HG03565 (cell line): Measurements from ENCODE around the gene DDX1.
"Not testable (repeated sequence)": the region's sequence is repeated elsewhere in the genome, so short reads cannot be mapped to it uniquely, and the experiment has no call there.

Experiments
- ATAC-seq: cut with Tn5 transposase; IDR thresholded peaks from one replicate; pipeline ENCODE4 v1.9.1; 2021; ENCODE audit warnings: mild to moderate bottlenecking, moderate library complexity; ENCODE audit not compliant: unreplicated experiment

DDX1 gene

DNA sequence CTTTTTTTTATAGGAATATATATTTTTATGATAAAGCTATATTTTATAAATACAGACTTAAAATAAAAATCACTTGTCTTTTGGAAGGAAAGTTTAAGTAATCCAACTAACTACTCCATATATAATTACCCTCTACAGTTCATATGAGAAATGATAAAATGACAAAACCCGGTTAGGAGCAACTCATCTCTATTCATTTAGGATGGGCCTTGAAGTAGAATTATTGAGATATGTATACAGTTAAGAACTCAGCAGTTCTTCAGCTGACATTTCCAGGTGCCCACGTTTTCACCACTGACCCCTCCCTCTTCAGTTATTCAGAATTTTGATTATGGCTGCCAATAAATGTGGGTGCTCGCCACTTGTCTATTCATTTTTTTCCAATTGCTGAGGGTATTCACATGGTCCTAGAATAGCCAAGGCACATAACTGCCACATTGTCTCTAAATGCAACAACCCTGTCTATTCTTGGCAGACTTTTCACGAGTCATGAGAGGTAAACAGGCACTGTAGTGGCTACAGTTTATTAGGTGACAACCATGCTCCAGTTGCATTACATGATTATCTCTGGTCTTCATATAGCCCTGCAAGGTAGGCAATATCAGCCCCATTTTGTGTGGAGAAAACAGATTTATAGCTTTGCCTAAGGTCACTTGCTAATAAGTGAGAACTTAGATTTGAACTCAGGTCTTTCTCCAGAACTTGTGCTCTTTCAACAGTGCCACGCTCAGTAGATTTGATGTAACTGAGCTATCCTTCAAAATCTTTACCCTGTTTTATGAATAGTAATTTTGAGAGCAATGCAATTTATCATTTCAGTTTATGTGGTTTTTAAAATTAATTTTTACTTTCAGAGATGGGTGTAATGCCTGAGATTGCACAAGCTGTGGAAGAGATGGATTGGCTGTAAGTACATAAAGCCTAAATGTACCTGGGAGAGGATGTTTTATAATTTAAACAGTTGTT lies 2.9 kb downstream of the DDX1 start:
- ATAC-seq: no peak

DNA sequence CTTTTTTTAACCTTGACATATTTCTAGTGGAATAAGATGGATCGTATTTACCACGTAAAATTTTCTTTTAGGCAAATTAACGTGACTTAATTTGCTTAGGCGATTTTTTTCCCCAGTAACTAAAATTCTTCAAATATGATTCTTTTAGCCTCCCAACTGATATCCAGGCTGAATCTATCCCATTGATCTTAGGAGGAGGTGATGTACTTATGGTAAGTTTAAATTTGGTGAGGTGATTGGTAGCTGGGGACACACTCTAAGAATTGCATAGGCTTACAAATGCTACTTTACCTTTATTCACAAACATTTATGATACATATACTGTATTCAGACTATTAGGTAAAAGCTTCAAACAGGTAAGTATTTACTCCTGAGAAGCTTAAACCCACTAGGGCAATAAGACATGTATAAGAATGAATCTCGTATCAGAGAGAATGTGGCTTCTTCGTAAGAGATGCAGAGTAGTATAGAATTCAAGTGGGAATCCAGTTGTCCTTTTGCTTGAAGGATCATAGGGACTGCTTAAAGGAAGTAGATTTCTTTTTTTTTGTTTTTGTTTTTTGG lies 3.8 kb downstream of the DDX1 start:
- ATAC-seq: no peak

DNA sequence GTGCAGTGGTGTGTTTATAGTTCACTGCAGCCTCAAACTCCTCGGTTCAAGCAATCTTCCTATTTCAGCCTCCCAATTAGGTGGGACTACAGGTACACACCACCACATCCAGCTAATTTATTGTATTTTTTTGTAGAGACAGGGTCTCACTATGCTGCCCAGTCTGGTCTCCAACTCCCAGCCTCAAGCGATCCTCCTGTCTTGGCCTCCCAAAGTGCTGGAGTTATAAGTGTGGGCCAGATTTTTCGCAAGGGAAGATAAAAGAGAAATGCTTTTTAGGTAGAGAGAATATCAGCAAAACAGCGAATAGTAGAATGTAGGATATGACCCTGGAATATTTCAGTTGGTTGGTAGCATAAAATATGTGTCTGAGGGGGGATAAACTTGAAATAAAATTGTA lies 4.3 kb downstream of the DDX1 start:
- ATAC-seq: no peak

DNA sequence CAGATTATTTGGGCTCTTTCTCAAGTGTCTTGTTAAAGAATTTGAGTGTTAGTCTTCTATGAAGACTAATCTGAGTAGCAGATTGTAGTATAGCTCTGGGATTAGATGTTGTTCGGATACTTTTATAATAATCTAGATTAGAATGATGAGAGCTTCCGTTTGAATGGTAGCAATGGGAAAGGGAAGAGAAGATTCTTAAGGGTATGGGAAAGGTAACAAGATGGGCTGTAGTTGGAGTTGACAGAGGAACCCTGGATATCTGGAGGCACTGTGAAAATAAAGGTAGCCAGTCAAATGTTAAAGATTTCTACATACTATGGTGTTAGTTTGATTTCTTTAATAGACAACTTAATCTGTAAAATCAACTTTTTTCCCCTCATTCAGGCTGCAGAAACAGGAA lies 4.7 kb downstream of the DDX1 start:
- ATAC-seq: no peak

DNA sequence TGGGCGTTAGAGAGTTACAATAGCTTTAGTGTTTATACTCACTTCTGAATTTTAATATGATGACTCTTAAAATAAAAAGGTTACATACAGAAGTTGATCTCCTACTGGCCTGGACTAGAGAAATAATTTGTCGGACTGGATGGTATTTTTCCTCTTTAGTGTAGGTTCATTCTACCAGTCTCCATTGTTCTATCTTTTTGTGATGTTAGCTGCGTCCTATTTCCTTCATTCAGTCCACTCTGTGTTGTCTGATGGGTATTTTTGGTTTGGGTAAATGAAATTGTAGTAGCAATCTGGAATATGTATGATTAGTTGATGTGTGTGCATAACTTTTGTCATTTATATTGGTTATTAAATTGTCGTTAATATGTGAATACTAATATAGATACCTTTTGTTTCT lies 5.3 kb downstream of the DDX1 start:
- ATAC-seq: no peak

DNA sequence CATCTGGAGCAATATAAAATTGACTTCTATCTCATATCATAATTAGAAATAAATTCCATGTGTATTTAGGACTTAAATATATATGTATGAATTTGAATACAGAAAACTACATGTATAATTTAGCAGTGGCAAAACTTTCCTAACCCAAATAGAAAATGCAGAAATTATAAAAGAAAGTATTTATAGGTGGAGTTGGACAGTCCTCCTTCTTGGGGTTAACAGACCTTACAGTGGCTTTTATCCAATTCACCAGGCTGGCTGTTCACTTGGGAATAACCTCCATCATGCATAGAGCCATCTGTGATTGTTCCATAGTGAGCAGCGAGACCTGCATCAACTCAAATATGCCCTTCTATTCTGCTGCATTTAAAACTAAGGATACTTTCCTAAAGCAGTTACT lies 8.3 kb downstream of the DDX1 start:
- ATAC-seq: no peak

DNA sequence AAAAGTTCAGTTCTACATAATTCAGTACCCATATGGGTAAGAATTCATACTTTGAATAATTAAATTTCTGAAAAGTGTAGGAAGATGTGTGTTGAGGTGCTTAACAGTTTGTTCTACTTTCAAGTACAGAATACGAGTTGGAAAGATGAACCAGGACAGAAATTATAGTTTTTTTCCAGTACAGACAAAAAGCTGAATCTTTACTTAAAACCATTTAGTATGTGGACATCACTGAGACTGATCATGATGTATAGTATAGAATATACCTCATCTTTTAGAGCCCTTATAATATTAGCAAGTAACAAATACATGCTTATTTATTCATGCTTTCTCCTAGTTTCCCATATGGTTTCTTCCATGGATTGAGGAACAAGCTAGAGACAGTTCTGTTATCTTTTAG lies 10.0 kb downstream of the DDX1 start:
- ATAC-seq: no peak

DNA sequence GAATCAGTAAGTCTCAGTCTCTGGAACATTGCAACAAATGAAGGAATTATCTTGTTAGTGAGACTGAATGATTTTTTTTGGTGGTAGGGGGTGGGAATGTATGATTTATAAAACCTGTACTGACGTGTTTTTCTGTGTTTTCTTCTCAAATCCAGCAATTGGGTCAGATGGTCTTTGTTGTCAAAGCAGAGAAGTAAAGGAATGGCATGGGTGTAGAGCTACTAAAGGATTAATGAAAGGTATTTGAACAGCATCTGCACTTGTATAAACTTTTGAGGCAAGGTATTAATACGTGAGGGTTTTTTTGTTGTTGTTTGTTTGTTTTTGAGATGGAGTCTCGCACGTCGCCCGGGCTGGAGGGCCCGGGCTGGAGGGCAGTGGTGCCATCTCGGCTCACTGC lies 10.7 kb downstream of the DDX1 start:
- no peak for ATAC-seq

DNA sequence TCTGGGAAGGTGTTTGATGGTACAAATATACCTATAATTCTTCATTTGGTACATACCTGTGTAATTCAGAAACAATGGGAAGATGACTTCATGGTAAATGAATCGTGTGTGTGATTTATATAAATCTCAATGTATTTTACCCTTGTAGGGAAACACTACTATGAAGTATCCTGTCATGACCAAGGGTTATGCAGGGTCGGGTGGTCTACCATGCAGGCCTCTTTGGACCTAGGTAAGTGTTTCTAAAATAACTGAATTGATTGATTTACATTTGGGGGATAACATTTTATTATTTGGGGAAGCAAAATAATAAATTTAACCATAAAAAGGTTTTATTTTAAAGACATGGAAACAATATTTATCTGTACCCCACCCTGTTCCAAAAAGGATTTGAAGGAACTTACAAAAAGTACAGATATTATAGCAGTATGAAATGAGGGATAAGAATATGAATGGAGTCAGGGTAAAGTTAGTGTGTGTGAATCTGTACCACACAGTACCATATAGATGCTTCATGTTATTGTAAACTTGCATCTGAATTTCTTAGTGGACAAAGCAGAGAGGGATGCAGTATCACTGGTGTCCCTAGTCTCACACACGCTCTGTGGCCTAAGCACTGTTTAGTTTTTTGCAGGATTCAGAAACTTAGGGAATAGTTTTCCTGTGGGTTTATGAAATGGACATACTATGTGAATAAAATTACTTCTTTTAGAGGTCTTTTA lies 11.5 kb downstream of the DDX1 start:
- ATAC-seq: no peak

DNA sequence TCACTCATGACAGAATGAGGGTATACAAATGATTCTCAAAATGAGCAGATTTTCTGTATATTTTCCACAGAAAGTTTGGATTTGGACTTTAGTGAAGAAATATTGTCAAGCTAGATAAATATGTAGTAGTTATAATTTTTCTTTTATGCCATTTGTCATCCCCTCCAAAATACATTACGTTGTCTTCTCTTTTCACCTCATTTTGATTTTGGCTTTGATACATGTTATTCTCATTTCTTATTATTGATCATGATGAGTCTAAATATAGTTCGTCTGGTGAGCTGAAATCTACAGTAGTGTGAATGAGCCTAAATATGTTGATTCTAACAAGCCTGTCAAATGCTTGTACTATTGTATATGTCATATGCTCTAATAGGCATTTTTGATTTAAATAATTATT lies 12.3 kb downstream of the DDX1 start:
- ATAC-seq: no peak

DNA sequence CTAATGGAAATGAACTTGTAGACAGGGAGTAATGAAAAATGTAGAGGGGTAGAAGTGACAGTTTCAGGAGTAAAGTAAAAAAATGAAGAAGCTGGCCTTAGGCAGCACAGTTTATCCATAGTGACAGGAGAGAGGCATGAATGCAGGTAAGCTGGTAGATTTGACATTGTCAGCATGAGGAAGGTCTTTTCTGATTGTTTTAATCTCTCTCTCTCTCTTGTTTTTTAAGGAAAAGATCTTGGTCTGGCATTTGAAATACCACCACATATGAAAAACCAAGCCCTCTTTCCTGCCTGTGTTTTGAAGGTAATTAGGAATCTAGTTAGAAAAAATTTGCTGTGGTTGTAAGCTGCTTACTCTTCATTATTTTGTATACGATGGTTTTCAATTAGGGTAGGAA lies 14.1 kb downstream of the DDX1 start:
- ATAC-seq: no peak

DNA sequence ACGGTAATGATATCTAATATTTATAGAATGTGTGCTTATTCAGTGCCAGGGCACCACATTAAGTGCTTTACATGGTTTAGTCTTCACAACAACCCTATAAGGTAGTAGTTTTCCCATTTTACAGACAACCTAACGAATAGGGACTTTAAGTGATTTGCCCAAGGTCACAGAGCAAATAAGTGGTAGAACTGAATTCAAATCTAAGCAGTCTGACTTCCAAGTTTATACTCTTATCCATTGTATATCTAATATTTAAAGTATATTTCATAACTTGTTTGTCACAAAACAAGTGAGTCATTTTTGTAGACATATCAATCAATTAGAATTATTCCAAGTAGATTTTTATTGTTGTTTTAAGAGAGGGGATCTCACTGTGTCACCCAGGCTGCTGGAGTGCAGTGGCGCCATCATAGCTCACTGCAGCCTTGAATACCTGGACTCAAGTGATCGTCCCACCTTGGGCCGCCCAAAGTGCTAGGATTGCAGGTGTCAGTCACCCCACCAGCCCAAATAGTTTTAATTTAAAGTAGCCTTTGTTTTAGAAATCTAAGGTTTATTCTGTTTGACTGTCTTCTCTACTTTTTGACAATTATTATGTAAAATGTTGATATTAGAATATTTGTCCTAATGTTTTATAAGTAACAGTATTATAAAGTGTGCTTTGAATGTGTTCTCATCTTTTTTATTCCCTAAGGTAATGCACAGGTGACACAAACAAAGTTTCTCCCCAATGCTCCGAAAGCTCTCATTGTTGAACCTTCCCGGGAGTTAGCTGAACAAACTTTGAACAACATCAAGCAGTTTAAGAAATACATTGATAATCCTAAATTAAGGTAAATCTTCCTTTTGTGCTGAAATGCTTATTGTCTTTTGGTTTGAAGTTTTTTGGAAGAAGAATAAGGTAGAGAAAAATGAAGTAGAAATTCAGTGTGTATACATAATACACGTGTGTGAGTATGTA lies 15.1 kb downstream of the DDX1 start:
- no peak for ATAC-seq

DNA sequence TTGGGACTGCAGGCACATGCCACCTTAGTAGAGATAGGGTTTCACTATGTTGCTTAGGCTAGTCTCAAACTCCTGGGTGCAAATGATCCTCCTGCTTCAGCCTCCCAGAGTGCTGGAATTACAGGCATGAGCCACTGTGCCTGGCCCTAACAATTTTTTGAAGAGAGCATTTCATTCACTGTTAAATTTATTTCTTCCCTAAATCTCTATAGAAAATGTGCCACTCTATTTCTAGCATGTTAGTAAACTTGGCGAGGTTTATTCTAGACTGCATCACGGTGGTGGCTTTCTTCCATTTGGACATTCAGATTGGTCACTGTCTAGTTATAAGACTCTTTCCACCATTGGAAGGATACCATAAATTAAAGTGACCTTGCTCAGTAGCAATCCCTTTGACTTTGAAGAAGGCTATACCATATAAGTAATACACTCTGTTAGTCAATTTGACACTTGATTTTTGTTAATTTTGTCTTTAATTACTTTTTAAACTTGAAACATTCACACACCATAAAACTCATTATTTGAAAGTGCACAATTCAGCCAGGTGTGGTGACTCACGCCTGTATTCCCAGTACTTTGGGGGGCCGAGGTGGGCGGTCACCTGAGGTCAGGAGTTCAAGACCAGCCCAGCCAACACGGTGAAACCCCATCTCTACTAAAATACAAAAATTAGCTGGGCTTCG lies 16.2 kb downstream of the DDX1 start:
- no peak for ATAC-seq

DNA sequence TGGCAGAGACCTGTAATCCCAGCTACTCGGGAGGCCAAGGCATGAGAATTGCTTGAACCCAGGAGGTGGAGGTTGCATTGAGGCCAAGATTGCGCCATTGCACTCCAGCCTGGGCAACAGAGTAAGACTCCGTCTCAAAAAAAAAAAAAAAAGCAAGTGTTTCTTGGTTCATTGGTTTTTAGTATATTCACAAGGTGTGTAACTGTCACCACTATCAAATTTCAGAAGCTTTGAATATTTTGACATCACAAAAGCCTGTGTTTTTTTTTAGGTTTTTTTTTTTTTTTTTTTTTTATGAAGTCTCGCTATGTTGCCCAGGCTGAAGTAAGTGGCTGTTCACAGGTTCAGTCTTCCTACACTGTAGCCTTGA lies 16.7 kb downstream of the DDX1 start:
- no peak for ATAC-seq

DNA sequence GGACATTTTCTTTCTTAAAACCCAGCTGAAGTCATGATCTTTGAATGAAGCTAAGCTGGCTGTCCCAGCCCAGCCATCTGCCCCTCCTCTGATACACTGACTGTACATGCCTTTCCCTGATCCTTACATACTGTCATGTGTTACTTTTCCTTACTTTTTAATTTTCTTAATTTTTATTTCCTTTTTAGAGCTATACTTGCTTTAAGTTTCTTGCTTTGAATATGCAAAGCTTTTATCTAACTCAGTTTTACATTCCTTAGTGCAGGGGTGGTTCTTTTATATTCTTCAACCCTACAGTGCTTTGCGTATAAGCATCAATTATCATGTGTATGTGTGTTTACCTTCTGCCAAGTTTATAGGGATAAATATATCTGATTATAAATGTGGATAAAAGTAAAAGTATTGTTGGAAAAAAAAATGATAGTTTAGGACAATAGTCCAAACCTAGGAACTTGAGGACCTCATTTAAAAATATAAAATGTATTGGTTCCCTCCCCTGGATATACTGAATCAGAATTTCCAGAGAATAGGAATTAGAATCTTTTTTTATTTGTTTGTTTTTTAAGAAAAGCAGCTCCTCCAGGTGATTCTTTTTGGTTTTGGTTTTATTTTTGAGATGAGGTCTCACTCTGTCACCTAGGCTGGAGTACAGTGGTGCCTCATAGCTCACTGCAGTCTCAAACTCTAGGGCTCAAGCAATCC lies 17.8 kb downstream of the DDX1 start:
- ATAC-seq: no peak

DNA sequence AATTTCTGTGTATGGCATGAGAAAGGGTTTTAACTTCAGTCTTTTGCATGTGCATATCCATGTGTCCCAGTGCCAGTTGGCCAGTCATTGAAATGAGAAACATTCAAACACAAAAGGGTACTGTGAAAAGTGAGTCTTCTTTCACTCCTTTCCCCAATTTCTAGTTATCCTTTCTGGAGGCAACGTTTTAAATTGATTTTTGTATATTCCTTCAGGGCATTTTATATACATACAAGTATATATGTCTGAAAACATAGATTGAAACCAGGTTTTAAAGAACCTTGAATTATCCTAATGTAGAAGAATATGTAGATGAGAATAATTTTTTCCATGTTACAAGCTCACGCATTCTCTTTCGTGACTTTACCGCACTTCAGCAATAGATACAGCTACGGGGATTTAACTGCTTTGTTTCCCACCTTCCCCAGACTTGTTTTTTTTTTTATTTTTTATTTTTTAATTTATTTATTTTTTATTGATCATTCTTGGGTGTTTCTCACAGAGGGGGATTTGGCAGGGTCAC lies 18.8 kb downstream of the DDX1 start:
- no peak for ATAC-seq

DNA sequence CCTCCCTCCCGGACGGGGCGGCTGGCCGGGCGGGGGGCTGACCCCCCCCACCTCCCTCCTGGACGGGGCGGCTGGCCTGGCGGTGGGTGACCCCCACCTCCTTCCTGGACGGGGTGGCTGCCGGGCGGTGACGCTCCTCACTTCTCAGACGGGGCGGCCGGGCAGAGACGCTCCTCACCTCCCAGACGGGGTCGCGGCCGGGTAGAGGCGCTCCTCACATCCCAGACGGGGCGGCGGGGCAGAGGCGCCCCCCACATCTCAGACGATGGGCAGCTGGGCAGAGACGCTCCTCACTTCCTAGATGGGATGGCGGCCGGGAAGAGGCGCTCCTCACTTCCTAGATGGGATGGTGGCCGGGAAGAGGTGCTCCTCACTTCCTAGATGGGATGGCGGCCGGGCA lies 20.4 kb downstream of the DDX1 start:
- ATAC-seq: not testable (repeated sequence)

DNA sequence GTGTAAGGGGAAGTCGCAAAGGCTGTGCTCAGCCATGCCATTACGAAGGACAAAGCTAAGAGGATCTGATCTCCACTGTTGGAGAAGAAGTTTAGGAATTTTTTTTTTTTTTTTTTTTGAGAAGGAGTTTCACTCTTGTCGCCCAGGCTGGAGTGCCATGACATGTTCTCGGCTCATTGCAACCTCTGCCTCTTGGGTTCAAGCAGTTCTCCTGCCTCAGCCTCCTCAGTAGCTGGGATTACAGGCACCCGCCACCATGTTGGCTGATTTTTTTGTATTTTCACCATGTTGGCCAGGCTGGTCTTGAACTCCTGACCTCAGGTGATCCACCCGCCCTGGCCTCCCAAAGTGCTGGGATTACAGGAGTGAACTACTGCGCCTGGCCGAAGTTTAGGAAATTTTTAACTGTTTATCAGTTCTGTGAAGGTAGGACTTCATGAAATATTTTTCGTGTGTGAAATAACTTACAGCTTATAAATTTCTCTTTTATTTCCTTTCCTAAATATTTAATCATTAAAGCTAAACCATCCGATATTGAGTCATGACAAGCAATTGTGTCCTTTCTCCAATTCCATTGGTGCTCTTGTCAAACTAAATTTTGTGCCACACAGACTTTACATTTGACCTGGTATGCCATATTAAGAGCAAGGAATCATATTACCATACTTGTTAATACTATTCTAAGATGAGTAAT lies 22.2 kb downstream of the DDX1 start:
- ATAC-seq: no peak
